GM21576 (cell line): ENCODE data around the gene C11orf52.
A peak's percentile ranks its signal among the peaks of the same experiment; 100 is the strongest.
"Not testable (repeated sequence)": the region's sequence is repeated elsewhere in the genome, so short reads cannot be mapped to it uniquely, and the experiment has no call there.

Source experiments
- ATAC-seq: cut with Tn5 transposase; IDR thresholded peaks from one replicate; pipeline ENCODE4 v1.9.1; 2021; ENCODE audit warnings: mild to moderate bottlenecking, moderate library complexity; ENCODE audit not compliant: unreplicated experiment

The C11orf52 gene

GRCh38 chr11:111912535-111912934 is 6.2 kb upstream of the C11orf52 start, which contains the start of gene HSPB2:
TSS of gene HSPB2 (plus strand) at chr11:111912734. CDS start at chr11:111912830, 96 bp downstream.
- no peak for ATAC-seq

- ATAC-seq: no peak
Observed at GRCh38 chr11:111913031-111913861, 5.5 kb upstream of the C11orf52 start.

- ATAC-seq: no peak
Observed at GRCh38 chr11:111913997-111914396, 4.7 kb upstream of the C11orf52 start.

- no peak for ATAC-seq
Observed at GRCh38 chr11:111916768-111917167, 1.9 kb upstream of the C11orf52 start.

GRCh38 chr11:111917312-111917711 is 1.4 kb upstream of the C11orf52 start:
- ATAC-seq: no peak

GRCh38 chr11:111917788-111918187 is 925 bp upstream of the C11orf52 start:
- no peak for ATAC-seq

- ATAC-seq: no peak
Observed at GRCh38 chr11:111920908-111921307, 2.2 kb downstream of the C11orf52 start.

GRCh38 chr11:111921541-111922230 is 3.0 kb downstream of the C11orf52 start:
- no peak for ATAC-seq

GRCh38 chr11:111922803-111923202 is 4.1 kb downstream of the C11orf52 start:
- no peak for ATAC-seq

GRCh38 chr11:111923351-111923788 is 4.7 kb downstream of the C11orf52 start:
- no peak for ATAC-seq

GRCh38 chr11:111923951-111924350 is 5.2 kb downstream of the C11orf52 start:
- ATAC-seq: no peak

- ATAC-seq: no peak
Observed at GRCh38 chr11:111925953-111926352, 7.2 kb downstream of the C11orf52 start.

GRCh38 chr11:111926505-111927391 is 8.0 kb downstream of the C11orf52 start:
- ATAC-seq: peak; percentile 91

GRCh38 chr11:111930472-111930871 is 11.8 kb downstream of the C11orf52 start:
- ATAC-seq: no peak

- ATAC-seq: no peak
Observed at GRCh38 chr11:111932611-111932950, 13.9 kb downstream of the C11orf52 start.

- ATAC-seq: not testable (repeated sequence)
Observed at GRCh38 chr11:111933176-111933575, 14.5 kb downstream of the C11orf52 start.

- ATAC-seq: no peak
Observed at GRCh38 chr11:111933872-111934271, 15.2 kb downstream of the C11orf52 start.

- ATAC-seq: no peak
Observed at GRCh38 chr11:111934306-111934705, 15.6 kb downstream of the C11orf52 start.

GRCh38 chr11:111935317-111936039 is 16.8 kb downstream of the C11orf52 start:
- no peak for ATAC-seq

- ATAC-seq: no peak
Observed at GRCh38 chr11:111936040-111936540, 17.4 kb downstream of the C11orf52 start.
